H1 (cell line): Measurements from ENCODE around the gene RRBP1. TPM values are rescaled to one million over a fixed set of nuclear protein-coding genes. Genes with fewer than 3 reads are reported as not detected.

Experiments used
- FOSL1 ChIP-seq: IDR thresholded peaks from 2 replicates; pipeline ENCODE4 v1.6.1; 2011; ENCODE audit warnings: mild to moderate bottlenecking, low read depth, low read length, moderate library complexity; ENCODE audit not compliant: insufficient read depth
- GABPA ChIP-seq: IDR thresholded peaks from 2 replicates; pipeline ENCODE4 v1.6.1; 2011; ENCODE audit warnings: mild to moderate bottlenecking, low read length, moderate library complexity, borderline replicate concordance; ENCODE audit not compliant: insufficient read depth
- polyA plus RNA-seq, 7 experiments: library from polyadenylated mRNA; depleted of rRNA in 3 of 7; stranded (reverse) in 5 of 7; unstranded in 2 of 7; fragments of >200 nt in 5 of 7; fragments of 200-250 nt in 2 of 7; gene quantifications; 1 replicate in 5 of 7; 2 replicates in 1 of 7; 4 replicates in 1 of 7; pipeline versions ENCODE4 v1.2.1 to v1.2.3, GENCODE V29; 2011 to 2013; ENCODE audit warnings: missing spikeins in 2 of 7, mixed read lengths in 2 of 7
- total RNA-seq: library from RNA; stranded (reverse); fragmentation: NEBNext Ultra II Directional; extraction: Animal tissue kit (Norgen Biotek cat#: 25700); gene quantifications from 2 replicates; pipeline ENCODE4 v1.2.1, GENCODE V29; 2021
- TF ChIP-seq, protein P1 (sequence below): IDR thresholded peaks from 2 replicates; pipeline ENCODE4 v1.6.1; 2012; ENCODE audit warnings: inconsistent platforms

RRBP1 gene
- total and polyA plus RNA-seq, 2 of the 8 experiments (the other 6 are each of a cell fraction or from before 2014, with no cell fraction given): 15.9 to 157 TPM

DNA sequence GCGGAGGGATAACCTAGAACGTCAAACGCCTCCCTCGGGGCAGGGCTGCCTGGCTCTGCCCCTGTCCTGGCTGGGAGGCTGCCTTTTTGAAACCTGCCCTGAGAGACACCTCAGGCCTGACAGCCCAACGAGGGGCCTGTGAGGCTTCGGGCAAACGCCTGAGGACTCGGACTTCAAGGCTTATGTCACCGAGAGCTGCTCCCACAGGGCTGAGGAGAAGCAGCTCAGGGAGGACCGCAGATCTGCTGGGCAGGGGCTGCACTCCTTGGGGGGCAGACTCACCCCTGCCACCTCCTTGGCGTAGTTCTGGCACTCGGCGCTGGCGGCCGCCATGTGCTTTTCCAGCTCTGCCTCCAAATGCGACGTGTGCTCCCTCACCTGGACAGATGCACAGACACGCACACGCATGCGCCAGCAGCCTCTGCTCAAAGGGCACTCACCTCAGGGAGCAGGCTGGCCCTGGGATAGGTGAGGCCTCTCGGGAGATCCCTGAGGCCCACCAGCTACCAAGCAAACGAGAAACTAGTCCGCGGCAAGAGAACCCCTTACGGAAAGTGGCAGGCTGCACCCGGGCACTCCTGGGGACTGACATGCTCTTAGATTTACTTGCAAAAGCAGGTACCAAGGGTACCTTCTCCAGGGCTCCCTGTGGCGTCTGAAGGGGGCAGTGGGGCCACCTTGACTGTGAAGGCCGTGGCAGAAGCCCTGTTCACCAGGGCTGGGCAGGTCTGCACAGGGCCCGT is 62.5 kb downstream of the RRBP1 start (continued):
- TF ChIP-seq, protein P1, sequence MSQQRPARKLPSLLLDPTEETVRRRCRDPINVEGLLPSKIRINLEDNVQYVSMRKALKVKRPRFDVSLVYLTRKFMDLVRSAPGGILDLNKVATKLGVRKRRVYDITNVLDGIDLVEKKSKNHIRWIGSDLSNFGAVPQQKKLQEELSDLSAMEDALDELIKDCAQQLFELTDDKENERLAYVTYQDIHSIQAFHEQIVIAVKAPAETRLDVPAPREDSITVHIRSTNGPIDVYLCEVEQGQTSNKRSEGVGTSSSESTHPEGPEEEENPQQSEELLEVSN: no peak
- TF ChIP-seq FOSL1 (no peak), GABPA (no peak)
